NCI-H774 (cell line): ENCODE measurements around the gene NASP.
"Not testable (repeated sequence)": the region's sequence is repeated elsewhere in the genome, so short reads cannot be mapped to it uniquely, and the experiment has no call there.

ENCODE experiments used
- DNase-seq: peaks from one replicate; lab custom pipeline; 2025; lab: John Stamatoyannopoulos, UW

Gene NASP

DNA sequence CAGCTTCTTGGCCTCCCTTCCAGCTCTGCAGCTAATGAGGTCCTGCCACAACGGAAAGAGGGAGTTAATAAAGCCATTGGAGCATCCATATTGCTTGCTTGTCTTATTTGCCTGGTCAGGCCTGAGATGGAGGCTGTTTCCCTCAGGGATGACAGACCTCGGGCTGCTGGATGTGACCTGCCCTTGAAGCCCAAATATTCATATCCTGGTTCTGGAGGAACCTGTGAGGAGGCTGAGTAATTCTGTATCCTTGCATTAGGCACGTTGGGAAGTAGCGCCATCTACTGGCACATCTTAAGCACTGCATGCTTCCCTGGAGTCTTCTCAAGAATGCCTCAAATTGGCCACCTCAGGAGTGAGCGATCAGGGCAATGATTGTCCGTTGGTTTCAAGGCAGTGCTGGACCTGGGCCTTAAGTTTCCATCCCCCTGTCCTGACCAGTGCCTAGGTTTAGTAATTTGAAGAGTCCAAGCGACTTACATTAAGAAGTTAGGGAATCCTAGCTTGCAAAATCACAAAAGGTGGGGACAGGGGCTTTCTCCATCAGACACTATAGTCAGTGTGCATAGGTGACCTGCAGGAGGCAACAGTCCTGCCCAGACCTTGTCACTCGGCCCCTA lies 13.8 kb upstream of the NASP start:
- DNase-seq: peak; percentile 85

DNA sequence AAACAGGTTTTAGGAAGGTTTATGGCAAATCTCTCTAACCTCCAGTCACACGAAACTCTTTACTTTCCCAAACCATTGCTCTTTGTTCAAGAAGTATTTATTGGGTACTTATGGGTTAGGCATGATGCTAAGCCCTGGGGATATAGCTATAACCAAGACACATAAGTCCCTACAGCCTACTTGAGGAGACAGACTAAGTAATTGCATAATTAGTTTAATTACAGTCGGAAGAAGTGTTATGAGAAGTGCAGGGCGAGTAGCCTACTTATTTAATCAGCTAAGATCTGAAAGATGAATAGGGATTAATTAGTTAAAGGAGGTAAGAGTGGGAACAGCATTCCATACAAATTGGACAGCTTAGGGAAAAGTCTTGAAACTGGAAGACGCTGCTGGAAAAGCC lies 13.2 kb upstream of the NASP start:
- DNase-seq: no peak

DNA sequence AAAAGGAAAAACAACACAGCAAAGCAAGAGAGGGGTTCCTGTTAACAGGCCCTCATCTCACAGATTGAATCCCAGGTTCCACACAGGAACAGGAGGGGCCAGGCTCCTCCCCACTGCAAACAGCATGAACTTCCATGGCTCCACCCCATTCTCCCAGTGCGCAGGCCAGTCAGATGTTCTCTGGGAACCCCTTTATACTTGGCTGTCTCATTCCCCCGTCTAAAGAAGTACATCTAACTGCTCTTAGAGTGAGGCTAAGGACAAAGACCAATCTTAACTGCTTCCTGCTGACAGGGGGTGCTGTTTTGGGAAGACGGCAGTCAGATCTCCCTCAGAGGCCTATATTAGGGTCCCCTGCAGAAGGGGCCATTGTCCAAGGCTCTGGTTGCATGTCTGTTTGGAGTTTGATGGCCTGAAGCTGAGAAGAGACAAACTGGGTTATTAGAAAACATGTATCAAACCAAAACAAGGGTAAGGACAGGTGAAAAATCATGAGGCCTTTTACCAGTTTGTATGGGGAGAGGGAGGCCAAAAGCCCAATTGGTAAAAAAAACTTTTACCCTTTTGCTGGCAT lies 10.5 kb upstream of the NASP start:
- DNase-seq: no peak

DNA sequence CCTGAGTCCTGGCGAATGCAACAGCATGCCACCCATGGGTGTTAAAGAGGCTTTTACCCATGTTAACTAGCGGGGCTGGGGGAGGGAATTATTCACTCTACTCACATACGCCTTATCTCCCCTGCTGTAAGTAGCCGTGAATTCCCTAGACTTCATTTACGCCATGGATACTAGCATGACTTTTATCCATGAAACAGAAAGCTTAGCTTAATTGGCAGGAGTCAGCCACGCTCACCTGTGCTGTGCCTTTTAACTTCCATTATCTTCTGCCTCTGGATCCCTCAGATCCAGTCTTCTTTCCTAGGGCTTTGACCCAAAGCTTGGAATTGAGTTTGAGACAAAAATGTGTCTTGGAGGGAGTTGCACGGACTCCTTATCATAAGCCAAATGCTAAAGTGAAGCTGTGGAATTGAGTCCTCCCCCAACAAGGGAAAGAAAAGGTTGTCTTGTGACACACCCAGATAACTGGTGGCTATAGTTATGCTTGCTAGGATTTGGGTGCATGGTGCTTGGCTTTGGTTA lies 9.7 kb upstream of the NASP start:
- no peak for DNase-seq

DNA sequence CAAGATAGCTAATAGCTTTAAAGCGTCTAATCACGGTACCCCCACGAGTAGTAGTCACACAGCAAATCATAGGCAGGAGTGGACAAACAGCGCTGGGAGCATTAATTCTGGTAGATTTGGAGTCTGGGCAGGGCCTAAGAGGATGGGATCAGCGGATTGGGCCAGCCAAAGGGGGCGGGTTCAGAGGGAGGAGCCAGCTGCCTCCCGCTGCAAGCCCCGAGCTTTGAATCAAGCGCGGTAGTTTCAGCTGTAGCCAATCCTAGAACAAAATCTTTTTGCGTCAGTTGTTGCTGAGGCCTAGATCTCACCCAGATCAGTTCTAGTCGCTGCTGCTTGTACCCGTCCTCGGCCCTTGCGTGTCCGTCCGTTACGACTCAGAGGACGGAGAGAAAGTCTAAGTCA lies 576 bp upstream of the NASP start:
- peak; percentile 99 for DNase-seq

DNA sequence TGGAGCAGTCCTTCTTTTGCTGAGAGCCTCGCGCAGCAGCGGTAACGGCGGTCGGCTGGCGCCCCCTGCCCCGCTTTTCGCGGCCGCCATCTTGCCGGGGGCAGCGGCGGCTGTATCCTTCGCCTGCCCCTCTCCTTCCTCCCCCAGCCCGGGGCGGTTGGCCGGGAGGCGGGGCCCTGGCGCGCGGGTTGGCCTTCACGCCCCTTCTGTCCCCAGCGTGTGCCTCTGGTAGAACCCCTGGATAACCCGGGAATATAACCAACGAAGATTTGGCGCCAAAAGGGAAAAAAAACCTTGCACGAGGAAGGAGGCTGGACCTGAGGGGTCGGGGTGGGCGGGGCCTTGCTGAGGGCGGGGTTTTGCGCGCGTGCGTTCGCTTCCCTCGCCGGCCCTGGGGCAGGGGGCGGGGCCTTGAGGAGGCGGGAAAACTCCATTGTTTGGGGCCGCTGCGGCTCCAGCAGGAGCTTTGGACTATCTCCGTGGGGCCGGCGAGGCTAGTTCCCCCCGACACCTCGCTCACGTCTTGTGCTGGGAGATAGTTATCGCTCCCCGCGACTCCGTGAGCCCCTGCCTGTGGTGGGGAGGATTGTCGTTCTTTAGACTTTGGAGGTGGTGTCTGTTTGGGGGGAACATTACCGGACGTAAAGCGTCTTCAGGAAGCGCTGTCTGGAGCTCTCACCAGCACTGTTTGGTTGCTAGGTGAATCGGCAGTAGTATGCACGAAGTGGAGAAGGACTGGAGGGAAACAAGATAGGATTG lies 689 bp downstream of the NASP start:
- peak; percentile 97 for DNase-seq

DNA sequence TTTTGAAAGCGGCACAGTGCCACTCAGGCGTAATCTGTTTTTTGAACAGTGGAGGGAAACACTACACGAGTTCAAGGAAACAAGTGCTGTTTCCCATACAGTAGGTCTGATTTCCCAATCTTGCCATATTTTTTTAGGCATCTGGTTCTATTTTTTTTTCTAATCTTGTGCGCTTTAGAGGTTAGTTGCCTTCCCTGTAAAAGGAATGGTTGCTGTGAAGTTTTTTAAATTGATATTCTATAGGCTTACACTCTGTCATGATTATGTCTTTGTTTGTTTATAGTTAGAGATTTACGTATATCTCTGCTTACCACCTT lies 1.2 kb downstream of the NASP start:
- DNase-seq: no peak

DNA sequence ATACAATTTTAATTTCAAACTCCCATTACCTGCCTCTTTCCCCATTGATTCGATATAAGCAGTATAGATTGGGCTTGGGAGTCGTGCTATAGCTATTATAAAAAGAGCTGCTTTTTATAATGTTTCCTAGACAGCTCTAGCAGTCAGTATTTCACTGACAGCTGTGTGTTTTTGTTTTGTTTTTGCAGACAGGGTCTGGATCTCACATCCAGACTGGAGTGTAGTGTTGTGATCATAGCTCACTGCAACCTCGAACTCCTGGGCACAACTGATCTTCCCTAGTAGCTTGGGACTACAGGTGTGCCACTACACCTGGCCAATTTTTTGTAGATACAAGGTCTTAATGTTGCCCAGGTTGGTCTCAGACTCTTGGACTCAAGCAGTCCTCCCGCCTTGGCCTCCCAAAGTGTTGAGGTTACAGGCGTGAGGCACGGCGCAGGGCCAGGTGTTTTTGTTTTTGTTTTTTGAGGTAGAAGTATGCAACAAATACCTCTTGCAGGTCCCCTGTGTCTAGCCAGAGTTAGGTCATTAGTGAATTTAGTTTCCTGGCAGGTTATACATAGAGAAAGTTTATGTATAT lies 1.7 kb downstream of the NASP start:
- no peak for DNase-seq

DNA sequence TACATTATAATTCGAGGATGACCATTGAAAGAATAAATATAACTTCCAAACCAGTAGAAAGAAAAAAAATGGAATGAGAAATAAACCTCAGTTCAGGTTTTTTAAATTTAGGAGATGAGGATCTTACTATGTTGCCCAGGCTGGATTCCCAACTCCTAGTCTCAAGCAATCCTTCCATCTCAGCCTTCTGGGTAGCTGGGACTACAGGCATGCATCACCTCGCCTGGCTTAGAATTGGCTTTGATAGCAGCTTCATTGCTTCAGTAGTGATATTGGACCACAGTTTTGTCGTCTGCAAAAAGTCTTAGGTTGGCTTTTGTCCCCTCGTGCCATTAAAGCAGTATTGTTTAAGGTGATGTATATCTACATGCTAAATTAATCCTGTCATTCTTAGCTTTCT lies 2.9 kb downstream of the NASP start:
- DNase-seq: no peak

DNA sequence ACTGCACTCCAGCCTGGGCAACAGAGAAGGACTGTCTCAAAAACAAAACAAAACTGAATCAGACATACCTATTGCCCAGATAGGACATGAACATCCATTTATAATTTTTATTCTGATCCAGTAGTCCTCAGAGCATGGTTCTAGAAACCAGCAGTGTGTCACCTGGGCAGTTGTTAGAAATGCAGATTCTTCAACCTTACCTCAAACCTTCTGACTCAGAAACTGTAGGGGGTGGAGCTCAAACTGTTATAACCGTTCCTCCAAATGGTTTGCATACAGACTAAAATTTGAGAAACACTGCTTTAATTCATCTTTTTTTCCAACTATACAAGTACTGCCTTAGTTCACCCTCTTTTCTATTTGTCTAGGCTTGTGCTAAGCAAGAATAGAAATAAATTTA lies 6.0 kb downstream of the NASP start:
- no peak for DNase-seq

DNA sequence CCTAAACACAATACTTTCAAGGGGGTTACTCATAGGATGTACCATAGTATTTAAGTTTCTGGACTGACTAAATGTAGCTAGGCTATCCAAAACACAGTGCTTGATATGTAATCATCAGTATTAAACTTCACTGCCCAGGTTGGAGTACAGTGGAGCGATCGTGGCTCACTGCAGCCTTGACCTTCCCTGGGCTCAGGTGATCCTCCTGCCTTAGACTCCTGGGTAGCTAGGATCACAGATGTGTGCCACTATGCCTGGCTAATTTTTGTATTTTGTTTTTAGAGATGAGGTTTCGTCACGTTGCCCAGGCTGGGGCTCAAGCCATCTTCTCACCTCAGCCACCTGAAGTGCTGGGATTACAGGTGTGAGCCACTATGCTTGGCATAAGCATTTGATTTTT lies 10.6 kb downstream of the NASP start:
- no peak for DNase-seq

DNA sequence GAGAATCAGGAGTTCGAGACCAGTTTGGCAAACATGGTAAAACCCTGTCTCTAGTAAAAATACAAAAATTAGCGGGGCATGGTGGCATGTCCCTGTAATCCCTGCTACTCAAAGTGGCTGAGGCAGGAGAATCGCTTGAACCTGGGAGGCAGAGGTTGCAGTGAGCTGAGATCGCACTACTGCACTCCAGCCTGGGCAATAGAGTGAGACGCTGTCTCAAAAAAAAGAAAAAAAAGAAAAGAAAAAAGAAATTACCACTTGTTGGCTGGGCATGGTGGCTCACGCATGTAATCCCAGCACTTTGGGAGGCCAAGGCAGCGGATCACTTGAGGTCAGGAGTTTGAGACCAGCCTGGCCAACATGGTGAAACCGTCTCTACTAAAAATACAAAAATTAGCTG lies 12.9 kb downstream of the NASP start:
- not testable (repeated sequence) for DNase-seq

DNA sequence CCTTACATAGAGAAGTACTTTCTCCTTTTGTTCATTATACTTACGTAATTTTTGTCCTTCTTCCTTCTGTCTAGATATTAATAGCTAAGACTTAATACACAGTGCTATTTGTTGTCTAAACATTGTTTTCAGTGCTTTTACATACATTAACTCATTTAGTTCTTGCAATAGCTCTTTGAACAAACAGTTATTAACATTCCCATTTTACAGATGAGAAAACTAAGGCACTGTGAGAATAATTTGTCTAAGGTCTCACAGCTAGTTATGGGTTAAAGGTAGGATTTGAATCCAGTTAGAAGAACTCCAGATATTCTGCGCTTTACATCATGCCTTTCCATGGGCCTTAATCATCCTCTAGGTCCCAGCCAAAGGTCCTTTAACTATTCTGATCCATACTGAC lies 20.4 kb downstream of the NASP start:
- DNase-seq: no peak

DNA sequence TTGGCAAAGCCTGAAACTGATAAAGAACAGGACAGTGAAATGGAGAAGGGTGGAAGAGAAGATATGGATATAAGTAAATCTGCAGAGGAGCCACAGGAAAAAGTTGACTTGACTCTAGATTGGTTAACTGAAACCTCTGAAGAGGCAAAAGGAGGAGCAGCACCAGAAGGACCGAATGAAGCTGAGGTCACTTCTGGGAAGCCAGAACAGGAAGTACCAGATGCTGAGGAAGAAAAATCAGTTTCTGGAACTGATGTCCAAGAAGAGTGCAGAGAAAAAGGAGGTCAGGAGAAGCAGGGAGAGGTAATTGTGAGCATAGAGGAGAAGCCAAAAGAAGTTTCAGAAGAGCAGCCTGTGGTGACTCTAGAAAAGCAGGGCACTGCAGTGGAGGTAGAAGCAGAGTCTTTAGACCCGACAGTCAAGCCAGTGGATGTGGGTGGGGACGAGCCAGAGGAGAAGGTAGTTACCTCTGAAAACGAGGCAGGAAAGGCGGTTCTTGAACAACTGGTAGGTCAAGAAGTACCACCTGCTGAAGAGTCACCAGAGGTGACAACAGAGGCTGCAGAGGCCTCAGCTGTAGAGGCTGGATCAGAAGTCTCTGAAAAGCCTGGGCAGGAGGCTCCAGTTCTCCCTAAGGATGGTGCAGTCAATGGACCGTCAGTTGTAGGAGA lies 23.7 kb downstream of the NASP start:
- no peak for DNase-seq

DNA sequence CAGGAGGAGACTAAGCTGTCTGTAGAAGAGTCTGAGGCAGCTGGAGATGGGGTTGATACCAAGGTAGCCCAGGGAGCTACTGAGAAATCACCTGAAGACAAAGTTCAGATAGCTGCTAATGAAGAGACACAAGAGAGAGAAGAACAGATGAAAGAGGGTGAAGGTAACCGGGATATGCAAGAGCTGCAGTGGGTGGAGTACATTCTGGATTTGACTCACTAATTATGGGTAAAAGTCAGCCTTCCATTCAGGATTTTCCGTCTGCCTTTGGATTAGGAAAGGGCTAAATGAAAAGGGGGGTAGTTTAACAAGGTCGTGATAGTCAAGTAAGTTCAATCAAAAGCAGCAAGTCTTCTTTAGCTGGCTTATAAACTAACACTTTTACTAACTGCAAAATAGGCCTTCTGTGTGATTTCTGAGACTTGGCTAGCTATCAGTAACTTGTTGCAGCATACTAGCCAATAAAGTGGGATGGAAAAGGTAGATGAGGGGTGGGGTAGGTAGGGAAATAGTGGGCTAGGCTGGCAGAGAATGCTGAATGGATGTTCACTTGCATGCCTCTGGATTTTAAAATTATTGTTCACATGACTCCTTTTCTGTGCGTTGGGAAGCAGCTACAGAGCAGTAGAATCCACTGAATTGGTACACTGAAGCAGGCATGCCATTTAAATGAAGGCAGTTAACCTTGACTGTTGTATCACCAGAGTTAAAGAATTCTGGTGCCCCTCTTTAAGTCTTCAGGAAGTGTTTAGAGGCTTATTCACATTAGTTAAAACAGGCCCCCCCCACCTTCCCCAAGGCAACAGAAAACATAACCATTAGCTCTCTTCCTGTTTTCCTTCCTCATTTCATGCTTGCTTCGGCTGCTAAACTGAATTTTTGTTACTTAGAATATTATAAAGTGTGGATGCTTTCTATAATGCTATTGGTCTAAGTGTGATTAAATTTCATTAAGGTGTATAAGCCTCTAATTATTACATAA lies 24.6 kb downstream of the NASP start:
- DNase-seq: no peak

DNA sequence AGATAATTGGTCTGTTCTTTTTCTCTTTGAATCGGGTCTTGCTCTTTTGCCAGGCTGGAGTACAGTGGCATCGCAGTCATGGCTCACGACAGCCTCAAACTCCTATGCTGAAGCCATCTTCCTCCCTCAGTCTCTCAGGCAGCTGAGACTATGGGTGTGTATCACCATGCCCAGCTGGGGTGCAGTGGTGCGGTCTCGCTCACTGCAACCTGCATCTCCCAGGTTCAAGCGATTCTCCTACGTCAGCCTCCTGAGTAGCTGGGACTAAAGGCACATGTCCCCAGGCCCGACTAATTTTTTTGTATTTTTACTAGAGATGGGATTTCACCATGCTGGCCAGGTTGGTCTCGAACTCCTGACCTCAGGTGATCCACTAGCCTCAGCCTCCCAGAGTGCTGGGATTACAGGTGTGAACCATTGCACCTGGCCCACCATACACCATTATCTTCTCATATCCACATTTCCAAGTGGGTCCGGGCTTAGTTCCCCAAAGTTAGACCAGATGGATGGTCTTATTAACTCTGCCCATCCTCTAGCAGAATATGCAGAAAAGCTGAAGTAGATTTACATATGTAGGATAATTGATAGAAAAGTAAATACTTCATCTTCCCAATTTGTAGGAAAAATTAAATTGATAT lies 26.9 kb downstream of the NASP start:
- no peak for DNase-seq

DNA sequence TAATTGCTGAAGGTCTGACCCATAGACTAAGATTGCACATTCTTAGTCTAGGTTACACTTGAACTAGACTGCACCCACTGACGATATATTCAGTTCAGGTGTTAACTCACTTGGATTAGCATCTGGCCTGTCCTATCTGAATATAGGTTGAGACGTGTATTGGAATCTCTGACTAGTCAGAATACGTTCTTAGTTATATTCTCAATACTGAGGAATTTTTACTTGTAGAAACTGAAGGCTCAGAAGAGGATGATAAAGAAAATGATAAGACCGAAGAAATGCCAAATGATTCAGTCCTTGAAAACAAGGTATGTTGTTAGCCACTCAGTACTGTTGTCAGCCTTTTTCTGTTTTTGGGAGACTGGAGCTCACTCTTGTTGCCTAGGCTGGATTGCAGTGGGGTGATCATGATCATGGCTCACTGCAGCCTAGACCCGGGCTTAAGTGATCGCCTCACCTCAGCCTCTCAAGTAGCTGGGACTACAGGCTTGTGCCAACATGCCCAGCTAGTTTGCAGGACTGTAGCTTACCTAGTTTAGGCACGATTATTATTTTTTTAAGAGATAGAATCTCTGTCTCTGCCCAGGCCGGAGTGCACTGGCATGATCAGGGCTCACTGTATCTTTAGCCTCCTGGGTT lies 29.2 kb downstream of the NASP start:
- DNase-seq: no peak

DNA sequence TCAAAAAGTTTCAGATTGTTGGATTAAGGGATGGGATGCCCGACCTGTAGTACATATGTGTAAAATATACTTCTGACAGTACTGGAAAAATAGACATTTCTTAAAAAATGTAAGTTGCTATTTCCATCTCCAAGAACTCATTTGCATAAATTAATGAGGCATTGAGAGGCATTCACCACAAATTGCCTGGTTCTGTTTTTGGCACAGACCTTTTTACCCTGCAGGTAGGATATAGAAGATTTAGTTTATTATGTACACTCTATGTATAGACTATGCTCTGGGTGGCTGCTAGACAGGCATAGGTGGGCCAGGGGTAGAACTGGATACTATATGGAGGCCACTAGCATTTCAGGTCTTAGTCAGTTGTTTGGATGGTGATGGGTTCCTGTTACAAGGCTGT lies 32.0 kb downstream of the NASP start:
- no peak for DNase-seq

DNA sequence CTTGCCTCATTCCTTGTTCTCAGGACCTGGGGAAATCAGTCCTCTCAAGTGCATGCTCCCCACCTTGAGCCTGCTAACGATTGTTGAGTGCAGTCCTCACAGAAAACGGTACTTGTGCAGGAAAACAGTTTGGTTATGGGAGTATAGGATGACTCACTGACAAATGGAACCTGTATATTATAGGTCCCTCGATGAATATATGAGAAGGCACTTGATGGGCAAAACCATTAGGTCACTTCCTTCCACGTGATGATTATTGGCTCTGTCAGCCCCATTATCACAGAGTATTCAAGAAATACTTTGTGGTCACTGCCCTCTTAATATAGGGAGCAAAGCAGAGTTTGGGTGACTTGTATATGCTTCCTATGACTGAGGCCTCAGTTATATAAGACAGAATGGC lies 33.8 kb downstream of the NASP start:
- DNase-seq: no peak

DNA sequence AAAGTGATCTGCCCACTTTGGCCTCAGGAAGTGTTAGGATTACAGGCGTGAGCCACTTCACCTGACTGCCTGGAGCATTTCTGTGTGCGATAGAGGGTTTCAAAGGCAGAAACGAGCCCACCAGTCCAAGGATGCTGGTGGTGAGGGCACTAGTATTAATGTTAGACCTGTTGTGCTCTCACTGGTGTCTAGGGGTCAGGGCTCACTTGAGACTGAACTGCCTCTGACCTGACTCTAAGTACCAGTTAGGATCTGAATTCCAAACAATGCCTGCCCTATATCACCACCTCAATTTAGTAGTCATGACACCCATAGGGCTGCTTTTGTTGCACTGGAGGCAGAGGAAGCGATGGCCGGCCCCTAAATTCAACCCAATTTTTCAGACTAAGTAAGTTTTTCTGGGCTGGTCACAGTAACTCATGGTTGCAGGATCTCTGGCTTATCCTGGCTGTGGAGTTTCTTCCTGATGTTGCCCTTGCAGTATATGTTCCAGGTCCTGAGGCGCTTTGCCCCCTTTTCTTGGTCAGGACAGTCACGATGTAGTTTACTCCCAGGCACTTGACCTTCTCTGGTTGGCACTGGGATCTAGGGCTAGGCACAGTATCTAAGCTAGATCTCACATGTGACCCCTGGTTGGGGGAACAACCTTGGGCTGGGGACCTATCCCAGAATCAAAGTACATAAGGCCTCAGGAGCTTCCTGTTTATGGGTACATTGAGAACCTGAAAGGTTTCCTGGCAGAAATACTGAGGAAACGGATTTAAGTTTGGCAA lies 35.5 kb downstream of the NASP start:
- DNase-seq: no peak
